NCI-H1694 treated with DMSO at 0.1 percent for 48 hours (cell line): ENCODE results near the gene TRIM24.
"Not testable (repeated sequence)": the region's sequence is repeated elsewhere in the genome, so short reads cannot be mapped to it uniquely, and the experiment has no call there.

Experiments
- DNase-seq: peaks from one replicate; lab custom pipeline; 2025; lab: John Stamatoyannopoulos, UW

Gene TRIM24

GRCh38 chr7:138495485-138495884 lies 35.4 kb downstream of the TRIM24 start:
- DNase-seq = no peak

DNA sequence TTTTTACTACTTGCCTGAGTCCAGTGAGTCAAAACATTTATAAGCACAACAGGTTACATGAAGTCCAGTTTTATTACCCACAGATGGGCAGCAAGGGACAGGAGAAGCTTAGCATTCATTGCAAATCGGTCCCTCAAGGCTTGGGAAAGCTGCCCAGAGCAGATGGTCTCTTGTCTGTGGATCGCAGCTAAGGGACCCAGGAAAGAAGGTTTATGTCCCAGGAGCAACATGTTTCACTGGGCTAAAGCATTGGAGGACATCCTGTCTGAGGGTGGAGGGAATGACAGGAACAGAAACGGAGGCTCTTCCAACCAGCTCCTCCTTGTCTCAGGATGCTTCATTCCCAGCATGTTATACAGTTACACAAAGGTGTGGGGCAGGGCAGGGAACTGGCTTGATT lies 39.3 kb downstream of the TRIM24 start:
- no peak for DNase-seq

DNA sequence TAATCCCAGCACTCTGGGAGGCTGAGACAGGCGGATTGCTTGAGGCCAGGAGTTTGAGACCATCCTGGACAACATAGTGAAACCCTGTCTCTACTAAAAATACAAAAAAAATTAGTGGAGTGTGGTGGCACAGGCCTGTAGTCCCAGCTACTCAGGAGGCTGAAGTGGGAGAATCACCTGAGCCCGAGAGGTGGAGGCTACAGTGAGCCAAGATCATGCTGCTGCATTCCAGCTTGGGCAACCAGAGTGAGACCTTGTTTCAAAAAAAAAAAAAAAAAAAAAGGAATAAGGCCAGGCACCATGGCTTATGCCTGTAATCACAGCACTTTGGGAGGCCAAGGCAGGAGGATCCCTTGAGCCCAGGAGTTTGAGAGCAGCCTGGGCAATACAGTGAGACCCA lies 40.2 kb downstream of the TRIM24 start:
- not testable (repeated sequence) for DNase-seq

GRCh38 chr7:138500892-138501291 lies 40.8 kb downstream of the TRIM24 start:
- DNase-seq = no peak

GRCh38 chr7:138502023-138502767 lies 42.1 kb downstream of the TRIM24 start:
- no peak for DNase-seq

- no peak for DNase-seq
Observed at GRCh38 chr7:138505361-138505873, 45.4 kb downstream of the TRIM24 start.

DNA sequence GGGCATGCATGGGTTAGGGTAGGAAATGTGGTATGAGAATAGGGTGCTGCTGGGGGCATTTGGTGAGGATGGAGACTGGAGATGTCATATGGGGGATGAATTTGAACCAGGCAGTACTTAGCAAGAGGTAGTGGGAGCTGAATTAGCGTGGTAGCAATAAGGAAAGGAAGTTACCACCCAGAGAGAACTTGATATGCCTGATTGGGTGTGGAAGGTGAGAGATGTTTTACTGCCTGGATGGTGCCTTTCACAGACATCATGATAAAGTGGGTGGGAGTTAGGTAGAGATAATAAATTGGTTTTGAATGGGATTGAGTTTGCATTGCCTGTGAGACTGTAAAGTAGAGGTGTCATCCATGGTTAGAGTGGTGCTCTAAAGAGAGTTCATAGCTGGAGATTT lies 46.7 kb downstream of the TRIM24 start:
- no peak for DNase-seq

GRCh38 chr7:138510003-138510402 lies 49.9 kb downstream of the TRIM24 start:
- DNase-seq = no peak

GRCh38 chr7:138512092-138512858 lies 52.2 kb downstream of the TRIM24 start:
- no peak for DNase-seq

GRCh38 chr7:138512885-138513284 lies 52.8 kb downstream of the TRIM24 start:
- no peak for DNase-seq

GRCh38 chr7:138513344-138513871 lies 53.3 kb downstream of the TRIM24 start:
- no peak for DNase-seq

DNA sequence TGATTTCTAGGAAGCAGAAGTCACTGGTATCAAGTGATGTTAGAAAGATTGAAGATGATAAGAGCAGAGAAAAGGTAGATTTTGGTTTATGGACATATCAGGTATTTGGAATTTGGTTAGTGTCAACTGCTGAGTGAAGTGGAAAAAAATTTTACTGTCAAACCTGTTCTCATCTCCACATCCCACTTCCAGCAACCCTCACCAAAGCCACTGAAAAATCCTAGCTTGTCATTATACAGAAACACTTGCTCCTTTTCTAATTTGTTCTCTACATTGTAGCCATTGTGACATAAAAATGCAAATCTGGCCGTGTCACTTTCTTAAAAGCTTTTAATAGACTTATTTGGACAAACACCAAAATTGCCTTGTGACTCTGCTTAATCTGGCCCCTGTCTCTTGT lies 54.0 kb downstream of the TRIM24 start:
- no peak for DNase-seq

- no peak for DNase-seq
Observed at GRCh38 chr7:138515001-138515528, 55.0 kb downstream of the TRIM24 start.

GRCh38 chr7:138519061-138519798 lies 59.2 kb downstream of the TRIM24 start:
- no peak for DNase-seq

DNA sequence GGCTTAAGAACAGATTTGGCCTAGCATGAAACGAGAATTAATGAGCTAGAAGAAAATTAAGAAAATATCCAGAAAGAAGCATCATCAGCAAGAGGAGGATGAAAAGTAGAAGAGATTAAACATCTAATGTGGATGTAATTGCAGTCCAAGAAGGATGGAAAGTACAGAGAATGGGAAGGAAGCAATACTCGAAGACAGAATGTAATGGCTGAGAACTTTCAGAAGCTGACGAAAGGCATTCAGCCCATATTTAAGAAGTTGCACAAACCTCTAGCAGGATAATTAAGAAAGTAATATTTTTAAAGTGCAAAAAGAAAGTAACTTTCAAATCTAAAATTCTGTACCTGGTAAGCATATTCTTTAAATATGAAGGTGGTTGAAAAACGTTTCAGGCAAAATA lies 60.7 kb downstream of the TRIM24 start:
- no peak for DNase-seq

GRCh38 chr7:138521837-138522461 lies 61.9 kb downstream of the TRIM24 start:
- no peak for DNase-seq

- DNase-seq = no peak
Observed at GRCh38 chr7:138524259-138524658, 64.2 kb downstream of the TRIM24 start.

GRCh38 chr7:138525757-138526156 lies 65.7 kb downstream of the TRIM24 start:
- DNase-seq = no peak

DNA sequence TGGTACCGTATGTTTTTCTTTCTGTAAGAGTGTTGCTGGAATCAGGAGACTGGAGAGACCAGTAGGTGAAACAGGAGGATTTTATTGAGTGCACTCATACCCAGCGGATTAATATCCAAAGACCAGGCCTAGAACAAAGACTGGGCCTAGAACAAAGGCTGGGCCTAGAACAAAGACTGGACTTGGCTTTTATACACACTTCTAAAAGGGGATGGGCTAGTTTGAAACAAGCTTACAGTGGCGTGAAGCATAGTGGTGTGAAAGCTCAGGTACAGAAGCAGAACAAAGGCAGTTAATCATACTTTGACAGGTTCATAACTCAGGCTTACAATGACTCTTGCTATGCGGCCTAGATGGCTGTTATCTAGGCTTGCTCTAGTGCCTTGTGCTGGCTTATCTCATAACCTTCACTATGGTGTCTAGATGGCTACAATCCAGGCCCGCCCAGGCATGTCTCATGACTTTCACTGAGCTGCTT lies 67.7 kb downstream of the TRIM24 start:
- no peak for DNase-seq

GRCh38 chr7:138536833-138537232 lies 76.8 kb downstream of the TRIM24 start:
- DNase-seq = not testable (repeated sequence)

GRCh38 chr7:138538518-138538917 lies 78.5 kb downstream of the TRIM24 start:
- no peak for DNase-seq
